GM21360 (cell line): Measurements from ENCODE around the gene TAB2.
"Not testable (repeated sequence)": the region's sequence is repeated elsewhere in the genome, so short reads cannot be mapped to it uniquely, and the experiment has no call there.

Source experiments
- ATAC-seq: cut with Tn5 transposase; IDR thresholded peaks from one replicate; pipeline ENCODE4 v1.9.1; 2021; ENCODE audit warnings: mild to moderate bottlenecking, moderate library complexity; ENCODE audit not compliant: unreplicated experiment

The TAB2 gene

DNA sequence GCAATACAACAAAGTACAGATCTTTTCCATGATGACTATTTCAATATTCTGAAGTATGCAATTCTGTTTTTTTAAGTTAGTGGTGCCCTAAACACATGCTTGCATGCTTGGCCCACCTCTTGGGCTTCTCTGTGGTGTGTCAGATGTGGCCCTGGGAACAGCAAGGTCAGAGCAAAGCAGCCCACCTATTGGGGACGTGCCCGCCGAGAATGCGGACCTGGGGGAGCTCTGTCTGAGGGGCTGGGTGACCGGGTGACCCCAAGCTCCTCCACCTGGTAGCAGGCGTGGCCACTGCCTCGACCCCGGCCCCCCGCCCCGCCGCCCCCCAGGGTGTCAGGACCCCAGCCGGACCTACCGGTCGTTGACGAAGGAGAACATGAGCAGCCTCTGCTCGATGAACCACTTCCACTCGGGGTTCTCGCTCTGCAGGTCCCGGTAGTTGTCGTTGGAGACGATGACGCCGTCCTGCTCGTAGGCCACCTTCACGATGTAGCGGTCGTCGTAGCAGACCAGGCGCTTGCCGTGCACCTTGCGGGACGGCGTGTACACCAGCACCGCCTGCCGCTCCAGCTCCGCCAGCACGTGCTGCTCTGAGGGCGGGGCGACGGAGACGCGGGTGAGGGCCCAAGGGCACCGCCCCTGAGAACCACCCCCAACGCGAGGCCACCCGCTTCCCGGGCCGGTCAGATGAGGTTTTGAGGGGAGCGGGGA, 139.0 kb downstream of the TAB2 start:
- no peak for ATAC-seq

GRCh38 chr6:149457316-149457884, 139.9 kb downstream of the TAB2 start:
- no peak for ATAC-seq

GRCh38 chr6:149458196-149458595, 140.7 kb downstream of the TAB2 start:
- ATAC-seq = no peak

GRCh38 chr6:149458806-149459205, 141.3 kb downstream of the TAB2 start:
- ATAC-seq = no peak

DNA sequence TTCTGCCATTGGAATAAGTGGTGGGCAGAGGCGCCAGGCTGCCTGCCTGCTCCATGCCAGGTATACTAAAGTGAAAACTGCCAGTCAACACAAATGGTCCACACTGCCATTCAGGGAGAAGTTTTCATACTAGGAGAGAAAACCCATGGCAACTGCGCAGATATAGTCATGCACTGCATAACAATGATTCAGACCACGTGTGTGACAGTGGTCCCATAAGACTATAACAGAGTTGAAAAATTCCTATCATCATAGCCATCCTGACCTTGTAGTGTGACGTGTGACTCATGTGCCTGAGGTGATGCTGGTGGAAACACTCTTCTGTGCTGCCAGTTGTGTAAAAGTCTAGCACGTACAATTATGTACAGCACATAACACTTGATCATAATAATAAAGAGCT, 142.2 kb downstream of the TAB2 start:
- no peak for ATAC-seq

- not testable (repeated sequence) for ATAC-seq
Measured at GRCh38 chr6:149460249-149460648, 142.7 kb downstream of the TAB2 start.
